Activated CD4-positive, alpha-beta T cell treated with anti-CD3 and anti-CD28 coated beads, Interleukin-2, amount 50 U/mL, for 48 hours (primary cell): ENCODE measurements around the gene MGAT4B.

ENCODE experiments used
- DNase-seq, 2 experiments: peaks; one replicate each; pipeline ENCODE4 v3.0.0-alpha.2; 2020

The MGAT4B gene

GRCh38 chr5:179805529-179806249 lies 977 bp downstream of the MGAT4B start:
- DNase-seq = peak; percentile 40 to 49

DNA sequence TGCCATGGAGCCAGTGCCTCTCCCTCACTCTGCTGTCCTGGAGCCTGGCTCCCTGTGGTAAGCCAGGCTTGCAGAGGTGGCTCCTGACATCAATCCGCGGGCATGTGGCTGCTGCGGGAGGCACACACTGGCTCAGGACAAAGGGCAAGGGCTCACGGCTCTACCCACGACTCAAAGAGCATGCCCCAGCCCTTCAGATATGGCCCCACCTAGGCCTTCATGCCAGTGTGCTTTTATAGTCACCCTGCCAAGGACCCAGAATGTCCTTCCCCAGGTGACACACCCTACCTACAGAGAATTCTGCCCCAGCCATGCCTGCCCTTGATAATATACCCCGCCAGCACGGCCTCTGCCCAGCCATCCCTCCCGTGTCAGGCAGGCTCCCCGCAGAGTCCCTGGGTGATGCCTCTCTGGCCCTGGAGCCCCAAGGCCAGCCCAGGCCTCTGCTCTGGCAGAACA lies 1.6 kb downstream of the MGAT4B start:
- DNase-seq = no peak

- no peak for DNase-seq
These were observed 2.1 kb downstream of the MGAT4B start for GRCh38 chr5:179804555-179804947.

DNA sequence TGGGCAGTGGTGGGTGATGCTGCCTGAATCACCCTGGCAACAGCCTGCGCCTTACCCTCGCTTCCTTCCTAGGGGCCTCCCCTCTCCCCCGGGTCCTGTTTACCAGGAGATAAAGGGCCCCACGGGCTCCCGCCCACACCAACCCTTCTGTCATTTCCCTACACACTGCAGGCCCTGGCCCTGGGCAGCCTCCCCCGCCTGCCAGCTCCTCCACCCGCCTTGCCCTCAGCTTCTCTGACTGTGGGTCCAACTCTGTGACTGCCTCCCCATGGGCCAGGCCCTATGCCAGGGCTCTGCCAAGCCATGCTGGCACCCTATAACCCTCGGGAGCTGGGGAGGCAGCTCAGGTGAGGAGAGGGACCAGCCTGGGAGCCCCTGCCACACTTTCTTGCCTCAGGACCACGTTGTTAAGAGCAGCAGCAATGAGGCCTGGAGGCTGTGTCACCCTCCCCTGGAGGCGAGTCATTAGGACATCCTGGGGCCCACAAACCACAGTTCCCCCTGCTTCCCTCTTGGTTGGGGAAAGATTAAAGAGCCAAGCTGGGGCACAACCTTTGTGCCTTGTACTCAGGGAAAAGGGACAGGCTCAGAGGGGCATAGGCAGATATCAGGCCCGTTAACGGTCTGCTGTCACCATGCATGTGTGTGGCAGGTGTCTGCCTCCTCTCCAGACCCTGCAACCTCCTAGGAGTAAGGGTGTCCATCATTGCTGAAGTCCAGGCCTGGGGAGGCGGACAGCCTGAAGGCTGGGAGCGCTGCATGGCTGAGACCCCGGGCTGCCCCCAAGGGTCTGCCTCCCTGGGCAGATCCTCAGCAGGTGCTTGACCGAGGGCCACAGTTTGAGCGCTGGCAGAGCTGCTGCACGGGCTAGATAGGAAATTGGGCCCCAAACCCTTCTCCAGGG lies 2.8 kb downstream of the MGAT4B start:
- DNase-seq = peak; percentile 73 to 78

- DNase-seq = no peak
These were observed 3.6 kb downstream of the MGAT4B start for GRCh38 chr5:179802950-179803562.

GRCh38 chr5:179802207-179802883 lies 4.3 kb downstream of the MGAT4B start:
- DNase-seq = no peak

- peak; percentile 92 for DNase-seq
These were observed 5.1 kb downstream of the MGAT4B start for GRCh38 chr5:179801304-179802206.

DNA sequence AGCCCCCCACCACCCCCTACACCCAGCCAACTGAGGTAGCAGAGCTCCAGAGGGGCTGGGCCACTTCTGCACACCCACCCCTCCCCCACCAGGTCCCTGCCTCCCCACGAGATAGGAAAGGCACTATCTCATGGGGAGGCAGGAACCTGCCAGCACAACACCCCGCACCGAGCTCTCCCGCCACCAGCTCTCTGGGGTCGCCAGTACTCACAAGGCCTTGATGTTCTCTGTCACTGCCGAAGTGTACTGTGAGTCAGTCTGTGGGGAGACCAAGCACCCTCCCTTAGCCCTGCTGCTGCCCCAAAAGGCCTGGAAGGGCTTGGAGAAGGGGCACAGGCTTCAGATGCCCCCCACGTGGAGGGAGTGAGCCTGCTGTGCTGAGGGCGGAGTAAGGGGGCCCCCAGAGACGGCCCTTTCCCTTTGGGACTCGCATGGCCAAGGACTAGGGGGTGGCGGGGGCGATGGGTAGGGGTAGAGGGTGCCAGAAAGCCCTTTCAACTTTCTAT lies 5.9 kb downstream of the MGAT4B start:
- DNase-seq = no peak

DNA sequence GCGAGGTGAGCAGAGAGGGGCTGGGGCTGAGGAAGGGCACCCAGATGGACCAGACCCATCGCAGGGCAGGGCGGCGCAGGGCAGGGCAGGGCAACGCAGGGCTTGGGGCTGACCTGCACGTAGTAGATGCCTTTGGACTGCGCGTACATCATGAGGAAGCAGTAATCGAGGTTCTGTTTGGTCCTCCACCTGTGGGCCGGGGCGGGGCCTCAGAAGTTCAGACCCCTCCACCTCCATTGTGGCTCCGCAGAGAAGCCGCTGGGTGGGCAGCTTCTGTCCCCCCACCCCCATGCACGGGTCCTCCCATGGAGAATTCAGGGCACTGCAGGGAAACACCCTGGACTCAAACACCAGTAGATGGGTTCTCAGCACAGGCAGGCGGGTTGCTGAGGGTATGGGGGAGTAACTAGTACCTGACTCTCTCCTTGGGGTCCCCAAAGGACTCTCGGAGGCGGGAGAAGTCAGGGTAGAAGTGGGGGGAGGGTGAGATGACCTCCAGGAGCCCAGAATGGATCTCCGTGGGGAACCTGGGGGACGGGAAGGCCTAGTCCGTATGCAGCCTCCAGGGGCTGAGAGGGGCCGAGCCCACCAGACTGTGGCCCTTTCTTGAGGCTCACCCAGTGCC lies 6.5 kb downstream of the MGAT4B start:
- no peak for DNase-seq

- DNase-seq = no peak
These were observed 7.1 kb downstream of the MGAT4B start for GRCh38 chr5:179799644-179799973.

GRCh38 chr5:179798771-179799643 lies 7.7 kb downstream of the MGAT4B start:
- no peak for DNase-seq

DNA sequence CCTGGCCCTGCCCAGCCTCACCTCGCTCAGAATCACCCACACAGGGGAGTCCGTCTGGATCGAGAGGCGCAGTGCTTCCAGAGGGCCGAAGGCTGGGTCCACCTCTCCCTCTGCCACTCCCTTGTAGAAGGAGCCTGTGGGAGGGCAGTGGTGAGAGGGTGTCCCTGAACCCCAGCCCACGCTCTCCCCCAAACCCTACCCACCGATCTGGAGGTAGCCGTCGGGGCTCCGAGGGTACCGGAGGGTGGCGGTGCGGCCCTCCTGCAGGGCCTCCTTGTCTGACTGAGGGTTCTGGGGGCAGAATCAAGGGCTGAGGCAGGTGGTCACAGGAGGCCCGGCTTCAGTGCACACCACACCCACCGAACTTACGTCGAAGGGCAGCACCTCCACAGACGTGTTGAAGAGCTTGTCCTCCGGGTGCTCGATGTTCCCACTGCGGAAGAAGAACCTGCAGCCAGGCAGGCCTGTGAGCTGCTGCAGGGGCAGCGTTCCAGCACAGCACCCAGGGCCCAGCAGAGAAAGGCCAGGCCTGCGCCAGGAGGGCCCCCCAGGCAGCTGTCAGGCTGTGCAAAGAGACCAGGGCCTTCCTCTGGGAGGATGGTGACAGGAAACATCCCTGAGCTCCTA lies 8.4 kb downstream of the MGAT4B start:
- no peak for DNase-seq

- no peak for DNase-seq
These were observed 8.9 kb downstream of the MGAT4B start for GRCh38 chr5:179797741-179798140.

DNA sequence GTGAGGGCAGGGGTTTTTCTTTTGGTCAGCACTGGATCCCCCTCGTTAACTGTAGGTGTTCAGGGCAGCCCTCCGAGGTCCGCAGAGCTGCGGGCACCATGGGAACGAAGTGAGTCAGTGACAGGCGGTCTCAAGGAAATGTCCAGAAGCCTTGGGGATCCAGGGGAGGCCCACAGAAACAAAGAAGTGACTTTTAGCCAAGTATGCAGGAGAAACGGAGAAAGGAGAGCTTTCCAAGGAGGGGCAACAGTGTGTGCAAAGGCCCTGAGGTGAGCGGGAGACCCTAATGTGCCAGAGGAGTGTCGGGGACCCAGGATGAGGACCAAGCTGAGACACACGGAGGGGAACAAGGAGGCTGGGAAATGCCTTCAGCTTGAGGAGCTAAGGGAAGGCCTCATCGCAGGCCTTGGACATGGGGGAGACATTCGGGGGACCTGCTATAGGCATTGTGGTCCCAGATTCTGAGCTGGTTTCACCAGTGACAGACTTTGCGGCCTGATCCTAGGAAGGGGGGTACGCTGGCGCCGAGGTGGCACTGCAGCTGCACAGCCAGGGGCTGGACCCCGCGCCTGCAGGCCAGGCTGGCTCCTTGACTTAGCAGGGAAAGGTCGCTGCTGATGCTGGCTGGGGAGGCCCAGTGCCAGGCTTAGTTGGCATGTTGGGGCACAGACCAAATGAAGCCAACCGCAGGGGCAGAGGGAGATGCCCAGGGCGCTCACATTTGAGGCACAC lies 9.6 kb downstream of the MGAT4B start:
- no peak for DNase-seq

DNA sequence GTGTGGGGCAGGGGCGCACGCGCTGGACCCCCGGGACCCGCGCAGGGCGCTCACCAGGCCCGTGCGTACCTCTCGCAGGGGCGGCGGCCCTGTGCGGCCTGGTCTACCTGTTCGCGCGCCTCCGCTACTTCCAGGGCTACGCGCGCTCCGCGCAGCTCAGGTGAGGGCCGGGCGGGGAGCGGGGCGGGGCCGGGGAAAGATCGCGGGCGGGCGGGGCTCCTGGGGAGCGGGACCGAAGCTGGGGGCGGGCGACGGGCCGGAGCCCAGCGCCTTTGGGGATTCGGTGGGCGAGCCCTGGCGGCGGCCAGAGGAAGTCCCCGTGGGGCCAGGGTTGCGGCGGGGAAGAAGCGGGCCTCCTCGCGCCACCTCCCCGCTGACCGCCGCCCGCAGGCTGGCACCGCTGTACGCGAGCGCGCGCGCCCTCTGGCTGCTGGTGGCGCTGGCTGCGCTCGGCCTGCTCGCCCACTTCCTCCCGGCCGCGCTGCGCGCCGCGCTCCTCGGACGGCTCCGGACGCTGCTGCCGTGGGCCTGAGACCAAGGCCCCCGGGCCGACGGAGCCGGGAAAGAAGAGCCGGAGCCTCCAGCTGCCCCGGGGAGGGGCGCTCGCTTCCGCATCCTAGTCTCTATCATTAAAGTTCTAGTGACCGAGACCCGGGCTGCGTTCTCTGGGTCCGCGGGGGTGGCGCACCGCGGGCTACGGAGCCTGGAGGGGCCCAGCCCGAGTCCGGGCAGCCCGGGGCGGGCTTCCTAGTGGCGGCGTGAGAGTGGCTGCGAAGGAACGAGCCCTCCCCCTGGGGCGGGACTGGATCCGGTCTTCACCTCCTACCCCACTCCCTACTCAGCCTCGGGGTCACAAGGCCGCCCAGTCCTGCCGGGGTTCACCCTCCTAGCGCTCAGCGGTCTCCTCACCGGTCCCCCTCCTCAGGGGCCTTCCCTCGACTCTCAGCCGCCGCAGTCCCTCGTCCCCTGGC lies 10.5 kb downstream of the MGAT4B start:
- DNase-seq = peak; percentile 75 to 78

GRCh38 chr5:179795049-179795862 lies 11.4 kb downstream of the MGAT4B start:
- peak in 1 of 2 experiments; percentile 29 for DNase-seq

- DNase-seq = no peak
These were observed 12.1 kb downstream of the MGAT4B start for GRCh38 chr5:179794575-179794974.
